OCI-LY7 (cell line): Measurements from ENCODE around the gene PSMG3. TPM values are rescaled to one million over a fixed set of nuclear protein-coding genes. Genes with fewer than 3 reads are reported as not detected.

ENCODE experiments used
- BruUV-seq: library from RNA; stranded (reverse); fragments of 400-500 nt; replicated peaks from 2 replicates; lab custom pipeline; 2021; lab: Mats Ljungman, UMichigan
- CTCF ChIA-PET: fragments of 300-600 bp; sonication (Branson Sonifier 250); formaldehyde crosslinking; loops from one replicate; lab custom pipeline; 2022; ENCODE audit warnings: antibody characterized with exemption; ENCODE audit not compliant: unreplicated experiment; lab: Charles Lee
- POLR2A ChIA-PET: fragments of 300-600 bp; sonication (Branson Sonifier 250); formaldehyde crosslinking; loops from one replicate; lab custom pipeline; 2022; ENCODE audit warnings: antibody characterized with exemption; lab: Charles Lee
- DNase-seq: peaks from one replicate; pipeline ENCODE4 v3.0.0-alpha.2; 2015; ENCODE audit warnings: low spot score
- H2AFZ ChIP-seq: fragments of 200-600 bp; sonication (generic), shearing (Covaris generic); 2 replicates; pipeline ENCODE4 v1.6.1; 2014; ENCODE audit warnings: mild to moderate bottlenecking, antibody characterized with exemption, low read length, moderate library complexity
- H3K27ac ChIP-seq: fragments of 200-600 bp; sonication (generic); 2 replicates; pipeline ENCODE4 v1.5.1; 2014; ENCODE audit warnings: mixed run types, low read depth, mild to moderate bottlenecking, moderate library complexity, low read length, inconsistent platforms; ENCODE audit not compliant: poor library complexity, severe bottlenecking
- H3K36me3 ChIP-seq: fragments of 200-600 bp; sonication (generic); 2 replicates; pipeline ENCODE4 v1.6.1; 2014; ENCODE audit warnings: mild to moderate bottlenecking, antibody characterized with exemption, low read length, moderate library complexity, mixed read lengths; ENCODE audit not compliant: insufficient read depth
- H3K4me1 ChIP-seq: fragments of 200-600 bp; sonication (generic); 2 replicates; pipeline ENCODE4 v1.5.1; 2014; ENCODE audit warnings: mild to moderate bottlenecking, low read length; ENCODE audit not compliant: insufficient read depth, poor library complexity, severe bottlenecking
- H3K4me2 ChIP-seq: fragments of 200-600 bp; sonication (generic); 2 replicates; pipeline ENCODE4 v1.6.1; 2014; ENCODE audit warnings: mild to moderate bottlenecking, low read length
- H3K4me3 ChIP-seq: fragments of 200-600 bp; sonication (generic); 2 replicates; pipeline ENCODE4 v1.5.1; 2014; ENCODE audit warnings: mild to moderate bottlenecking, low read depth, low read length; ENCODE audit not compliant: poor library complexity, severe bottlenecking
- H3K79me2 ChIP-seq: fragments of 200-600 bp; sonication (generic); 2 replicates; pipeline ENCODE4 v1.6.1; 2016; ENCODE audit warnings: low read depth, mild to moderate bottlenecking, low read length, moderate library complexity, mixed read lengths; ENCODE audit not compliant: insufficient read depth
- H3K9me2 ChIP-seq: fragments of 200-600 bp; sonication (generic); 2 replicates; pipeline ENCODE4 v1.6.1; 2016; ENCODE audit warnings: mild to moderate bottlenecking, low read length, mixed read lengths; ENCODE audit not compliant: insufficient read depth
- H3K9me3 ChIP-seq: fragments of 200-600 bp; sonication (generic); 2 replicates; pipeline ENCODE4 v1.6.1; 2014; ENCODE audit warnings: mild to moderate bottlenecking, mixed run types, low read length, mixed read lengths
- H4K20me1 ChIP-seq: fragments of 200-600 bp; sonication (generic); 2 replicates; pipeline ENCODE4 v1.6.1; 2014; ENCODE audit warnings: mild to moderate bottlenecking, antibody characterized with exemption, low read length, moderate library complexity, mixed read lengths; ENCODE audit not compliant: insufficient read depth
- EZH2phosphoT487 ChIP-seq: fragments of 200-600 bp; sonication (generic); IDR thresholded peaks from 2 replicates; pipeline ENCODE4 v1.6.1; 2018; ENCODE audit warnings: low read depth, borderline replicate concordance, mild to moderate bottlenecking, mixed run types, antibody characterized with exemption, low read length, moderate library complexity, mixed read lengths
- intact Hi-C: fragments of 100-400 bp; cut with micrococcal nuclease; formaldehyde crosslinking; loops from one replicate; pipeline ENCODE4 v1.10.0; 2022; ENCODE audit not compliant: unreplicated experiment
- total RNA-seq, 2 experiments: library from RNA; depleted of rRNA in 1 of 2; stranded (reverse); fragments of >200 nt in 1 of 2; shearing (Covaris generic) in 1 of 2; gene quantifications; 2 replicates each; pipeline ENCODE4 v1.2.3, GENCODE V29; 2014 to 2022
- TF ChIP-seq, protein P1 (sequence below): fragments of 200-600 bp; sonication (generic); conservative IDR thresholded peaks from 2 replicates; pipeline ENCODE4 v1.5.1; 2014; ENCODE audit warnings: mild to moderate bottlenecking, antibody characterized with exemption, low read length, moderate library complexity, mixed read lengths

The PSMG3 gene
- total RNA-seq, 2 experiments from 2014 or later: 63.7 to 129 TPM

DNA sequence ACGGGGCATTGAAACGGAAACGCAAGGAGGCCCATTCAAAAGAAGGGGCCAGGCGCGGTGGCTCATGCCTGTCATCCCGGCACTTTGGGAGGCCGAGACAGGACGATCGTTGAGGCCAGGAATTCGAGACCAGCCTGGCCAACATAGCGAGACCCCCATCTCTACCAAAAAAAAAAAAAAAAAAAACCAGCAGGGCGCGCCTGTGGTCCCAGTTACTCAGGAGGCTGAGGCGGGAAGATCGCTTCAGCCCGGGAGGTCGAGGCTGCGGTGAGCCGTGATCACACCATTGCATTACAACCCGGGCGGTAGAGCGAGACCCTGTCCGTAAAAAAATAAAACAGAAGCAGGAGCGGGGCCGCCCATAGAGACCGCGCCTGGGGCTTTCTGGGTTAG lies 396 bp downstream of the PSMG3 start:
- peak overlapping the region; percentile 52; the same call in 1 of the 2 replicates for H2AFZ ChIP-seq
- BruUV-seq: TSS peak; percentile 92
- peak overlapping the region; percentile 94 for H3K4me2 ChIP-seq
- no peaks in the 10 kb centered on the region for H3K9me3 ChIP-seq
- no peak for DNase-seq
- no peaks in the 10 kb centered on the region for H3K9me2 ChIP-seq
- peak overlapping the region; percentile 80 for H3K4me3 ChIP-seq
- peaks cover 27% of the 10 kb centered on the region for H3K4me1 ChIP-seq
- intact Hi-C loops: no loop called here
- CTCF ChIA-PET: no interaction called here
- peak overlapping the region; percentile 72 for H3K27ac ChIP-seq
- H3K79me2 ChIP-seq: peaks cover 17% of the 10 kb centered on the region; the same call in 1 of the 2 replicates
- H3K36me3 ChIP-seq: peaks cover 32% of the 10 kb centered on the region
- no peaks in the 10 kb centered on the region for H4K20me1 ChIP-seq
- no peak for TF ChIP-seq EZH2phosphoT487
- TF ChIP-seq, protein P1, sequence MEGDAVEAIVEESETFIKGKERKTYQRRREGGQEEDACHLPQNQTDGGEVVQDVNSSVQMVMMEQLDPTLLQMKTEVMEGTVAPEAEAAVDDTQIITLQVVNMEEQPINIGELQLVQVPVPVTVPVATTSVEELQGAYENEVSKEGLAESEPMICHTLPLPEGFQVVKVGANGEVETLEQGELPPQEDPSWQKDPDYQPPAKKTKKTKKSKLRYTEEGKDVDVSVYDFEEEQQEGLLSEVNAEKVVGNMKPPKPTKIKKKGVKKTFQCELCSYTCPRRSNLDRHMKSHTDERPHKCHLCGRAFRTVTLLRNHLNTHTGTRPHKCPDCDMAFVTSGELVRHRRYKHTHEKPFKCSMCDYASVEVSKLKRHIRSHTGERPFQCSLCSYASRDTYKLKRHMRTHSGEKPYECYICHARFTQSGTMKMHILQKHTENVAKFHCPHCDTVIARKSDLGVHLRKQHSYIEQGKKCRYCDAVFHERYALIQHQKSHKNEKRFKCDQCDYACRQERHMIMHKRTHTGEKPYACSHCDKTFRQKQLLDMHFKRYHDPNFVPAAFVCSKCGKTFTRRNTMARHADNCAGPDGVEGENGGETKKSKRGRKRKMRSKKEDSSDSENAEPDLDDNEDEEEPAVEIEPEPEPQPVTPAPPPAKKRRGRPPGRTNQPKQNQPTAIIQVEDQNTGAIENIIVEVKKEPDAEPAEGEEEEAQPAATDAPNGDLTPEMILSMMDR: peak; percentile 19; the same call in 1 of the 2 replicates
- POLR2A ChIA-PET: interaction anchor here (0.6 to 0.7 kb wide), 2 partner anchors 235 to 245 kb away, joined by 3 to 4 read pairs; no protein-coding TSS in a partner anchor

GRCh38 chr7:1569016-1569415 lies 816 bp downstream of the PSMG3 start:
- Histone ChIP-seq H2AFZ (no peak overlapping the region), H3K4me1 (peaks cover 27% of the 10 kb centered on the region), H3K79me2 (peaks cover 17% of the 10 kb centered on the region; the same call in 1 of the 2 replicates), H3K4me3 (peak overlapping the region; percentile 80), H3K9me3 (no peaks in the 10 kb centered on the region), H3K36me3 (peaks cover 32% of the 10 kb centered on the region), H3K27ac (peak overlapping the region; percentile 72), H3K4me2 (peak overlapping the region; percentile 94), H3K9me2 (no peaks in the 10 kb centered on the region), H4K20me1 (no peaks in the 10 kb centered on the region)
- no peak for TF ChIP-seq EZH2phosphoT487
- TF ChIP-seq, protein P1: no peak
- intact Hi-C loops: no loop called here
- BruUV-seq: no TSS peak
- no peak for DNase-seq
- CTCF ChIA-PET: no interaction called here
- POLR2A ChIA-PET: interaction anchor here (0.7 kb wide), 1 partner anchor 245 kb away, joined by 4 read pairs; no protein-coding TSS in a partner anchor

- H3K9me3 ChIP-seq: no peaks in the 10 kb centered on the region
- no peaks in the 10 kb centered on the region for H3K9me2 ChIP-seq
- ChIA-PET POLR2A (no interaction called here), CTCF (no interaction called here)
- TF ChIP-seq EZH2phosphoT487: no peak
- TF ChIP-seq, protein P1: no peak
- no peak overlapping the region for H2AFZ ChIP-seq
- no peak overlapping the region for H3K27ac ChIP-seq
- peak overlapping the region; percentile 94 for H3K4me2 ChIP-seq
- intact Hi-C loops: no loop called here
- peaks cover 32% of the 10 kb centered on the region for H3K36me3 ChIP-seq
- peaks cover 17% of the 10 kb centered on the region; the same call in 1 of the 2 replicates for H3K79me2 ChIP-seq
- H4K20me1 ChIP-seq: no peaks in the 10 kb centered on the region
- DNase-seq: no peak
- no TSS peak for BruUV-seq
- H3K4me3 ChIP-seq: no peak overlapping the region
- peaks cover 27% of the 10 kb centered on the region for H3K4me1 ChIP-seq
These were observed 1.8 kb downstream of the PSMG3 start for GRCh38 chr7:1567896-1568510.
